Adrenal gland (tissue), 12 donors: ENCODE results near the gene RNASEH1. TPM values are rescaled to one million over a fixed set of nuclear protein-coding genes. Genes with fewer than 3 reads are reported as not detected.

Experiments used
- DNase-seq, 7 donors: peaks; one replicate each; pipeline ENCODE4 v3.0.0-alpha.2; 2019 to 2020
- H3K27ac ChIP-seq, 5 donors: fragments of 200-600 bp; sonication (generic) in 4 of 5; 1 replicate in 3 of 5; 2 replicates in 2 of 5; pipeline versions ENCODE4 v1.5.1 to v1.8.0; 2016 to 2020; ENCODE audit warnings: mild to moderate bottlenecking in 1 of 5
- H3K27me3 ChIP-seq: fragments of 200-600 bp; 2 replicates; pipeline ENCODE4 v1.8.0; 2021
- H3K36me3 ChIP-seq, 2 donors: fragments of 200-600 bp; replicated peaks in 1 of 2; 1 replicate in 1 of 2; 2 replicates in 1 of 2; pipeline versions ENCODE4 v1.5.1 to v1.8.0; 2018 to 2022
- H3K4me1 ChIP-seq, 2 donors: fragments of 200-600 bp; replicated peaks in 1 of 2; 1 replicate in 1 of 2; 2 replicates in 1 of 2; pipeline versions ENCODE4 v1.5.1 to v1.8.0; 2018 to 2021
- H3K4me3 ChIP-seq, 4 donors: fragments of 200-600 bp; sonication (generic) in 3 of 4; one replicate each; pipeline ENCODE4 v1.5.1; 2016 to 2018
- H3K9me3 ChIP-seq, 3 donors: fragments of 200-600 bp; sonication (generic) in 1 of 3; replicated peaks in 1 of 3; 1 replicate in 2 of 3; 2 replicates in 1 of 3; pipeline versions ENCODE4 v1.5.1 to v1.8.0; 2016 to 2021
- POLR2A ChIP-seq, 2 donors: fragments of 450-650 bp; IDR thresholded peaks; one replicate each; pipeline ENCODE4 v1.6.1; 2017; ENCODE audit warnings: antibody characterized with exemption in 2 of 2, mild to moderate bottlenecking in 2 of 2, moderate library complexity in 1 of 2
- WGBS, 4 donors: extraction: QIAGEN DNeasy Blood & Tissue Kit in 2 of 4; methylation state at CpG; one replicate each; pipeline versions ENCODE4 v1.1.5 to v1.1.7; 2013 to 2017; 5-methylcytosine and 5-hydroxymethylcytosine counted together
- intact Hi-C, 2 donors: fragments of 100-400 bp; cut with DNase I; formaldehyde crosslinking; loops; one replicate each; pipeline versions ENCODE4 v1.14.1 to v1.15.0; 2022 to 2023
- polyA plus RNA-seq, 3 donors: library from polyadenylated mRNA; stranded (reverse); fragments of 200-250 nt in 2 of 3; fragments of 350-450 nt in 1 of 3; fragmentation: Illumina TruSeq in 1 of 3; extraction: RNeasy Lipid Tissue Mini Kit (QIAGEN cat#74804) in 1 of 3; gene quantifications; one replicate each; pipeline ENCODE4 v1.2.3, GENCODE V29; 2013 to 2014
- total RNA-seq, 9 donors: library from RNA; depleted of rRNA in 4 of 9; stranded (reverse); fragments of >200 nt in 4 of 9; fragments of 120-200 nt in 1 of 9; fragmentation: NEBNext Ultra II Directional in 1 of 9; extraction: Animal tissue kit (Norgen Biotek cat#: 25700) in 1 of 9; gene quantifications; one replicate each; pipeline versions ENCODE4 v1.1.0 to v1.2.4, GENCODE V29; 2013 to 2023
- TF ChIP-seq, protein P1 (sequence below), 6 experiments: fragments of 450-650 bp in 4 of 6; fragments of 200-600 bp in 2 of 6; sonication (generic) in 1 of 6; IDR thresholded peaks; 1 replicate in 5 of 6; 2 replicates in 1 of 6; pipeline versions ENCODE4 v1.5.1 to v1.8.0; 2016 to 2021; ENCODE audit warnings: antibody characterized with exemption in 6 of 6, mild to moderate bottlenecking in 2 of 6, moderate library complexity in 1 of 6
- donor health status: healthy with polysubstance abuse.
- donor health status: Bipolar disorder and iron deficiency.
- donor health status: DM: yes; HTN: yes; CAD: no.
- donor health status: DM: no; HTN: no; CAD: no.
- donor health status: DM: no; HTN: no; CAD: no.
- donor health status: DM: yes; HTN: yes; CAD: no.

Gene RNASEH1
- total and polyA plus RNA-seq, 12 donors: 4.5 to 27.6 (median 17.5) TPM

GRCh38 chr2:3588084-3588483 lies 30.0 kb upstream of the RNASEH1 start:
- TF ChIP-seq, protein P1, sequence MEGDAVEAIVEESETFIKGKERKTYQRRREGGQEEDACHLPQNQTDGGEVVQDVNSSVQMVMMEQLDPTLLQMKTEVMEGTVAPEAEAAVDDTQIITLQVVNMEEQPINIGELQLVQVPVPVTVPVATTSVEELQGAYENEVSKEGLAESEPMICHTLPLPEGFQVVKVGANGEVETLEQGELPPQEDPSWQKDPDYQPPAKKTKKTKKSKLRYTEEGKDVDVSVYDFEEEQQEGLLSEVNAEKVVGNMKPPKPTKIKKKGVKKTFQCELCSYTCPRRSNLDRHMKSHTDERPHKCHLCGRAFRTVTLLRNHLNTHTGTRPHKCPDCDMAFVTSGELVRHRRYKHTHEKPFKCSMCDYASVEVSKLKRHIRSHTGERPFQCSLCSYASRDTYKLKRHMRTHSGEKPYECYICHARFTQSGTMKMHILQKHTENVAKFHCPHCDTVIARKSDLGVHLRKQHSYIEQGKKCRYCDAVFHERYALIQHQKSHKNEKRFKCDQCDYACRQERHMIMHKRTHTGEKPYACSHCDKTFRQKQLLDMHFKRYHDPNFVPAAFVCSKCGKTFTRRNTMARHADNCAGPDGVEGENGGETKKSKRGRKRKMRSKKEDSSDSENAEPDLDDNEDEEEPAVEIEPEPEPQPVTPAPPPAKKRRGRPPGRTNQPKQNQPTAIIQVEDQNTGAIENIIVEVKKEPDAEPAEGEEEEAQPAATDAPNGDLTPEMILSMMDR (IDR thresholded peaks at IDR 0.05): no peak
- no peak for TF ChIP-seq POLR2A (IDR thresholded peaks at IDR 0.05)
- intact Hi-C loops: no loop called here
- H3K9me3 ChIP-seq: no peaks in the 10 kb centered on the region
- no peak for DNase-seq
- no peaks in the 10 kb centered on the region for H3K27me3 ChIP-seq
- WGBS, 4 donors: 86 to 94% (median 92%) methylated on average over 7 of the region's 7 CpGs
- no peak overlapping the region for H3K4me3 ChIP-seq
- no peaks in the 10 kb centered on the region for H3K36me3 ChIP-seq
- peaks cover 0 to 9% of the 10 kb centered on the region in 2 donors for H3K4me1 ChIP-seq
- no peak overlapping the region for H3K27ac ChIP-seq

- TF ChIP-seq, protein P1 (IDR thresholded peaks at IDR 0.05): no peak
- TF ChIP-seq POLR2A (IDR thresholded peaks at IDR 0.05): no peak
- H3K4me1 ChIP-seq: peaks cover 0 to 9% of the 10 kb centered on the region in 2 donors
- peak overlapping the region in 1 of 5 donors; percentile 34 for H3K27ac ChIP-seq
- WGBS, 4 donors: 79 to 83% (median 82%) methylated on average over 6 of the region's 6 CpGs
- no peaks in the 10 kb centered on the region for H3K36me3 ChIP-seq
- no peaks in the 10 kb centered on the region for H3K9me3 ChIP-seq
- intact Hi-C loops: no loop called here
- H3K4me3 ChIP-seq: no peak overlapping the region
- DNase-seq: no peak
- H3K27me3 ChIP-seq: no peaks in the 10 kb centered on the region
Observed at GRCh38 chr2:3587432-3587831, 29.3 kb upstream of the RNASEH1 start.

- no peak overlapping the region for H3K4me3 ChIP-seq
- DNase-seq: no peak
- TF ChIP-seq POLR2A (IDR thresholded peaks at IDR 0.05): no peak
- TF ChIP-seq, protein P1 (IDR thresholded peaks at IDR 0.05): no peak
- H3K27me3 ChIP-seq: no peaks in the 10 kb centered on the region
- peaks cover 0 to 9% of the 10 kb centered on the region in 2 donors for H3K4me1 ChIP-seq
- 82 to 94% (median 86%) methylated on average over 5 of the region's 5 CpGs for WGBS, 4 donors
- H3K36me3 ChIP-seq: peaks cover 0 to under 1% of the 10 kb centered on the region in 2 donors
- H3K9me3 ChIP-seq: no peaks in the 10 kb centered on the region
- intact Hi-C loops: no loop called here
- H3K27ac ChIP-seq: peak overlapping the region in 1 of 5 donors; percentile 34
Observed at GRCh38 chr2:3587021-3587420, 28.9 kb upstream of the RNASEH1 start.

DNA sequence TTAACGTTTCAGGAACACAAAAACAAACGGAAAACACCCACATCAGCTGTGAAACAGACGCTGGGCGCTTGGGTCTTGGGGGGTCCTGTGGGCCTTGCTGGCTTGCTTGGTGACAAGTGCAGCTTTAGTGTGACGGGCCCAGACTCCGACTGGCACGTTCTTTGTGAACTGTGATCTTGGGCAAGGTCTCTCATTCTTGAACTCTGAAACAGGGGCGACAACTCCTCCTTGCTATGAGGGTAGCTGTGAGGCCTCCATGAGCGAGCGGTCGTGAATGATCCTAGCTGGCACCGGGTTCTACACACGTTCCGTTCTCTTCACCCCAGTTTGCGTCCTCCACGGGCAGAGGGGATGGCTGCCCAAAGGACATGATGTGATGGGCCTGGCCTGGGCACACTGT lies 28.1 kb upstream of the RNASEH1 start:
- TF ChIP-seq POLR2A (IDR thresholded peaks at IDR 0.05): no peak
- TF ChIP-seq, protein P1 (IDR thresholded peaks at IDR 0.05): no peak
- H3K27ac ChIP-seq: peak overlapping the region in 3 of 5 donors; percentile 14 to 84 (median 70)
- no peaks in the 10 kb centered on the region for H3K9me3 ChIP-seq
- intact Hi-C loops: no loop called here
- peak overlapping the region in 1 of 4 donors; percentile 23 for H3K4me3 ChIP-seq
- 82 to 88% (median 84%) methylated on average over 9 to 16 of the region's 16 CpGs for WGBS, 4 donors
- peaks cover 0 to 8% of the 10 kb centered on the region in 2 donors for H3K36me3 ChIP-seq
- peaks cover 0 to 9% of the 10 kb centered on the region in 2 donors for H3K4me1 ChIP-seq
- no peaks in the 10 kb centered on the region for H3K27me3 ChIP-seq
- DNase-seq: no peak
